GM13976 (cell line): ENCODE measurements around the gene SP5.
A peak's percentile ranks its signal among the peaks of the same experiment; 100 is the strongest.

Source experiments
- DNase-seq: peaks from one replicate; pipeline ENCODE4 v3.0.0; 2012; ENCODE audit warnings: low spot score
- CTCF ChIP-seq: IDR thresholded peaks from 2 replicates; pipeline ENCODE4 v1.5.1; 2012; ENCODE audit warnings: borderline replicate concordance, mild to moderate bottlenecking; ENCODE audit not compliant: insufficient read depth; ENCODE audit errors: extremely low read depth, missing control alignments, control extremely low read depth
- in situ Hi-C: fragments of 300-500 bp; cut with MboI; formaldehyde crosslinking; loops from one replicate; pipeline ENCODE4 v1.12.0; 2022; ENCODE audit warnings: low sequenced_read_pairs, mixed read lengths, inconsistent platforms; ENCODE audit not compliant: unreplicated experiment

SP5 gene

GRCh38 chr2:170707821-170708795 lies 7.0 kb upstream of the SP5 start:
- in situ Hi-C loops, result loop anchor here (25.0 kb wide), 1 partner anchor 1379 kb away; the partner anchor contains the start of gene DLX1

DNA sequence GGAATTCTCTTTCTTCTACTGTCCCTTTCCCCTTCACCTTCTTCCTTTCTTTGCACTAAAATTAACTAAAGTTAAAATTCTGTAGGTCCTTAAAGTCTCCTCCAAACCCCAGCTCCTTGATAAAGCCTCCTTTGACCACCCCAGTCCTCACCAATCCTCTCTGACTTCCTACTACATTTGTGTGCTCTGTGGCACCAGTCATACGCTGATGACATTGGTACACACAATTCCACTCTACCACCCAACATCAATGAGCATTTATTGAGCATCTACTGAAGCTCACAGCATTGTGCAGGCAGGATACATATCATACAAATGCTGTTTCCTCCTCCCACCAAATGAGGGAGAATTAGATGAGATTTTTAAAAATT lies 4.5 kb upstream of the SP5 start:
- in situ Hi-C loops, result loop anchor here (10.0 to 25.0 kb wide), 2 partner anchors 104 to 1377 kb away; partner anchors contain the start of genes DLX1 and GAD1
- TF ChIP-seq CTCF, result no peak
- no peak for DNase-seq

More at GRCh38 chr2:170707821-170708795, 7.0 kb upstream of the SP5 start:
- no peak for TF ChIP-seq CTCF
- no peak for DNase-seq

DNA sequence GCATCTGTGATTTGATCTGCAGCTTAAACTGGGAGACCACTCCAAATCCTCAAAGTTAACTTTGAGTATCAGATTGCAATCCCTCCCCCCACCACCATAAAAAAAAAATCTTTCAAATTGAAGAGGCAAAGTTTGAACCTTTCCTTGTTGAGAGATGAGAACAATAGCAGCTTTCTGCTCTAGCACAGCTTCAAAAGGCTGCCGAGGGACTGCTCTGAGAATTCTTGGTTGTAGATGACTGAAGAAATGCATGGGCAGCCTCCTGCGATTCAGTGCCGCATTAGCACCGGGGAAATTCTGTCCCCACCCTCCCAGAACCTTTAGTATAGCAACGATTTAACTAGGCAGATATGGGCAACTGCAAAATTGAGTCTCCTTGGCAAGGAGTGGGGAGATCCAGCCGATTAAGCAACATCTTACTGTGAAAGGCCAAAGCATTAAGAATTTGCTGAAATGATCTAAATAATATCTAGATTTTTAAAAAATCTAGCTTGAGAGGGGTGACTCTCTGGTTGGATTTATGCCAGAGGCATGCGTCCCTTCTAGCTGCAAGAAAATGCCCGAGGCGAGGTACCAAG lies 3.9 kb upstream of the SP5 start:
- in situ Hi-C loops, result loop anchor here (10.0 to 25.0 kb wide), 2 partner anchors 104 to 1376 kb away; partner anchors contain the start of genes DLX1 and GAD1
- TF ChIP-seq CTCF, result no peak
- no peak for DNase-seq

GRCh38 chr2:170711774-170712652 lies 3.1 kb upstream of the SP5 start:
- TF ChIP-seq CTCF, result no peak
- DNase-seq, result peak; percentile 31
- in situ Hi-C loops, result loop anchor here (10.0 to 25.0 kb wide), 2 partner anchors 103 to 1375 kb away; partner anchors contain the start of genes DLX1 and GAD1

- no peak for TF ChIP-seq CTCF
- in situ Hi-C loops, result loop anchor here (10.0 to 25.0 kb wide), 2 partner anchors 102 to 1374 kb away; partner anchors contain the start of genes DLX1 and GAD1
- no peak for DNase-seq
Measured at GRCh38 chr2:170712653-170713542, 2.2 kb upstream of the SP5 start.
